GM21423 (cell line): ENCODE measurements around the gene RASSF1.
A peak's percentile ranks its signal among the peaks of the same experiment; 100 is the strongest.
"Not testable (repeated sequence)": the region's sequence is repeated elsewhere in the genome, so short reads cannot be mapped to it uniquely, and the experiment has no call there.

Source experiments
- ATAC-seq: cut with Tn5 transposase; IDR thresholded peaks from one replicate; pipeline ENCODE4 v1.9.1; 2021; ENCODE audit warnings: mild to moderate bottlenecking, moderate library complexity; ENCODE audit not compliant: unreplicated experiment

Gene RASSF1

DNA sequence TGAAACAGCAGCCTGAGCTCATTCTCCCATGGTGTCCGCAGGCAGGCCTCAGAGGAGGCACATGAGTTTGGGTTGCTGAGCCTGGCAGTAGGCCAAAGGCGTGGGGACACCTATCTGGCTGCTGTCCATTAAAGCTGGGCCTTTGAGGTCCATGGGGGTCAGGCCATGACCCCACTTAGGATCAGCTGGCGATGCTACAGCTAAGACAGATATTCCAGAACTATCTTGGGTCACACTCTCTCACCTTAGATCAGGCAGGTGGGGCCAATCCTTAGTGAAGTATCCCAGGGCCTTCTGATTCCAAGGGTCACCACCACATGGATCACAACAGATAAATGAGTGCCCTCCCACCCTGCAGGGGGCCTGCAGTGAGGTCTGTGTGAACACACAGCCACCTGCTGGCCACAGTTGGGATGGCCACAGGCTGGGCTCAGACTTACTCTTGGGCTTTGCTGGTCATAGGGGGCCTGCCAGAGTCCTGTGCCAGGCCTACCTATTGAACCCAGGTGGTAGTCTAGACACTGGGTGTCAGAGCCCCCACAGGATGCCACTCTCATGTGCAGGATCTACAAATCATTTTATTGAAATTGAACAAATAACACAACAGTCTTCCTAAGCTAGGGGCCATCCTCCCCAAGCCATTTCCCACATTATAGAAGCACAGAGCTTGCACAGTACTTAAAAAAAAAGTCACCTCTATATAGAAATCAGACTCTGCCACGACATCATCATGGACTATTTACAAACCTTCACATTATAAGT, 16.1 kb downstream of the RASSF1 start:
- no peak for ATAC-seq

DNA sequence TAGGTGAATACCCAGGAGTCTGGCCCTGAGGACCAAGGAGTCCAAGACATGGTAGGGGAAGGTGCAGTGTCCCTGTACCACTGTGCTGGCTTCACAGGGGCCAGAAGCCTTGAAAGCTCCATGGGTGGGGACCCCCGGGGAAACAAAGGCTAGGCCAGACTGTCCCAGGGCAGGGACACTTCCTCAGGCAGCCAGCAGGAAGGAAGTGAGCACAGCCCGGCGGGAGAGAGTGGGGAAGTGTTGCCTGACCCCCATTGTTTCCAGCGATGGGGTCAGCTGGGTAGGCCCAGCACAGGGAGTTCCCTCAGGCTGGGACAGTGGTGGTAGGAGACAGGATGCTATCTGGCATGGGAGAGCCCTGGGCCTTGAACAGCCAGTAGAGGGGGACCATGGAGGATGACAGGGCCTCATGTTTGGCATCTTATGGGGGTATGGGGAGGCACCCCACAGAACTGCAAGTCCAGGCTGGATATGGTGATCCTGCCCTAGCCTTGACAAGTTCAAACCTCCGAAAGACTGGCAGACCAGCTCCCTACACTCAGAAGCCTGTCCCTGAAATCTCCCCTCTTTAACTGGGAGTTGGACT, 16.9 kb downstream of the RASSF1 start:
- no peak for ATAC-seq

DNA sequence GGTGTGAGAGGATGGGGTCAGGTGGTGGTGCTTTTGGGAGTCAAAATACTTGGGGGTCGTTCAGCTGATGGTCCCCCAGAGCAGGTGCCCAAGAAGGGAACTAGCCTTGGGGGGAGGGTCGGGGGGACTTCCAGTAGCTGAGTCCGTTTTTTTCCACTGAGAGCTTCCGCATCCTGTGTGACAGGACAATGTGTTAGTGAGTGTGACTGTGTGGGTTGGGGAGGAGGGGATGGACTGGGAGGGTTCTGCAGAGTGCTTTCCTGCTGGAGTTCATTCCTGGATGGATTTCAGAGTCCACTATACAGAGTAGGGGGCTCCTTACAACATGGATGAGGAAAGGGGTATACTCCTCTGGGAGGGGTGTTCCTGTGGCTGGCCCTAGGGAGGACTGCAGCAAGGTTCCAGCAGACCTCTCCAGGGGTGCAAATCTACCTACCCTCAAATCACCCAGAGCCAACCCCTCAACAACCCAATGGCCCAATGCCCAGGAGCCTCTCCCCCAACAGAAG, 17.5 kb downstream of the RASSF1 start:
- no peak for ATAC-seq

DNA sequence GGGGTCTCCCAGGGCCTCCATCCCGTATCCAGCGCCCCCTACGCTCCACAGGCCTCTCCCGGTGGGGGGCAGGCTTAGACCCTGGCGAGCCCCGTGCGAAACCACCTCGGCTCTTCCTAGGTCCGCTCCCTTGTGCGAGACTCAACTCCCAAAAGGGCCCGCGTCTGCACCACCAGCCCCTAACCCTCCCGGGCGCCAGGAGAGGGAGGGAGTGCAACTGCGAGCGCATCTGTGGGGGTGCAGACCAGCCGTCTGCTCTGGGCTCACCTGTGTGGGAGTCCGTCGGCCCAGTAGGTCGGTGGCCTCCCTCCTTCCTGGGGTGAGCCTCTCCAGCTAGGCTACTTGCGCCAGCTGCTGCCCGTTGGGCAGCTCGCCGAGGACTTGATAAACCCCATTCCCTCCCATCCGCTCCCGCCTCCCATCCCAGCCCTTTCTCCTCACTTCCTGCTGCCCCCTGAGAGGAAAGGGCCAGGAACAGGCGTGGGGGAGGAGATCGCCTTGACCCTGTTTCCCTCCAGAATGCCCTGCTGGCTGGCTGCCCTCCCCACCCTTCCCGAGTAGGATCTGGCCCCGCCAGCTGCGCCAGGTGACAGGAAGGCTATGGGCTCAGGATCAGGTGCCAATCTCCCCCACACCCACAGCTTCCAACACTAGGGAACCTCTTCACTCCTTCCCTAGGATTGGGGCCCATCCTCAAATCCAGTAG, 18.1 kb downstream of the RASSF1 start, which contains the start of gene HYAL2:
Gene HYAL2, minus strand, starts transcription at position 360 of the 706 bp plus-strand sequence. CDS start 2,256 bp downstream, outside the sequence.
- no peak for ATAC-seq

DNA sequence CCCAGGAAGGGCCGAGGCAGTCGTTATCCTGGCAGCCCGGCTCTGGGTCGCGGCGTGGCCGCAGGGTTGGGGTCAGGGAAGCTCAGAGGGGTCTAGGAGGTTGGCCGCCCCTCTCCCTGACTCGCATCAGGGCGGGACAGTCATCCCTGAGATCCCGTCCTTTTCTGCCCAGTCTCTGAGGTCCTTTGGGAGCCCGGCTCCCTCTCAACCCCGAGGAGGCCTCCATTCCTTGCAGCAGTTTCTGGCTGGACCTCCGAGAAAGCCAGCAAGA, 18.6 kb downstream of the RASSF1 start:
- no peak for ATAC-seq

DNA sequence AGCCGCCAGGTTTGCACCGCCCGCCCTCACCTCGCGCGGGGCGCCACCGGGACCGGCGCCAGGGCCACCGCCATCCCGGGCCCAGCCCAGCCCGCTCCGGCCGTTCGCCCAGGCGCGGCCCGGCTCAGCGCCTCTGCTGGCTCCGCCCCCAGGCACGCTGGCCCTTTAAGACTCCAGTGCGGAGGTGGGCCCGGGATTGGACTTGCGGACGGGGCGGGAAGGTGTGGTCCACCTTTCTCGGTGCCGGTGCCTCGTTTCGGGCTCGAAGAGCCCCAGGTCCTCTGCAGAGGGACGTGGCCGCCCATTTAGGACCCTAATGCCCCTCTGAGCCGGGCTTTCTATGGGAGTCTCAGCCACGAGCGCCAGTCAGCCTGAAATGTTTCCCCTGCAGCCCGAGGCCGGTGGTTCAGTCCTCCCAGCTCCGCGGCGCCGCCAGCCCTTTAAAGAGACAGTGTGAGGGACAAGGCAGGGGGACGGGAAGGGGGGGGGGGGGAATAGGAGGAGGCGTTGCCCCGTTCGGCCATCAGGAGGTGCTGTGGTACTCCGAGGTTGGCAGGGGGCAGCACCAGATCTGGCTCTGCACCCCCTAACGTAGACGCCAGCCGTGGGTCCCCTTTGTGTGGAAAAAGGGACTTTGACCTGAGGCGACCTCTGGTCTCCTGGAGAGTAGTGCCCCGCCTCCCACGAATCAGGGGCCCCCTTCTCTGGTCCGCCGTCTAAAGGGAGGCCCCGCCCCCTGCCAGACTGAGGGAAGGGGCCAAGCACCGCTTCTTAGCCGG, 19.1 kb downstream of the RASSF1 start:
- ATAC-seq = peak; percentile 83

DNA sequence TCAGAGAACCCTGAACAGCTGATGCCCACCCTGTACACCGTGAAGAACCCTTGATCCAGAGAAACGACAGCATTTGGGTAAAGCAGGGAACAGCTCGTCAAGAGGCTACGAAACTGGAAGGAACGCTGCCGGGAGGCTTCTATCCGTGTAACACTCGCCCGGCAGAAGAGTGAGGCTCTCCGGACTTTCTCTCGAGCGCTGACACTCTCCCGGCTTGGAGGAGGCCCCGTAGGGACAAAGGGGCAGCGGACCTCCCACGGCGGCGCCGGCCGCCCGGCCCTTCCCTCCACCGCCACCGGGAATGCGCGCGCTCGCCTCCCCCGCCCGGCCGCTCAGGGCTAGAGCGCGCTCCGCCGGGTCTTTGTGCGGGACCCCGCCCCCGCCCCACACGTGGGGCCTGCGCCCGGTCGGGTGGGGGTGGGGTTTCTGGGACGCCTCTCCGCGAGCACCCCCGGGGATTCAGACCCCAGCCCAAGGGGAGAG, 19.7 kb downstream of the RASSF1 start:
- peak; percentile 45 for ATAC-seq

DNA sequence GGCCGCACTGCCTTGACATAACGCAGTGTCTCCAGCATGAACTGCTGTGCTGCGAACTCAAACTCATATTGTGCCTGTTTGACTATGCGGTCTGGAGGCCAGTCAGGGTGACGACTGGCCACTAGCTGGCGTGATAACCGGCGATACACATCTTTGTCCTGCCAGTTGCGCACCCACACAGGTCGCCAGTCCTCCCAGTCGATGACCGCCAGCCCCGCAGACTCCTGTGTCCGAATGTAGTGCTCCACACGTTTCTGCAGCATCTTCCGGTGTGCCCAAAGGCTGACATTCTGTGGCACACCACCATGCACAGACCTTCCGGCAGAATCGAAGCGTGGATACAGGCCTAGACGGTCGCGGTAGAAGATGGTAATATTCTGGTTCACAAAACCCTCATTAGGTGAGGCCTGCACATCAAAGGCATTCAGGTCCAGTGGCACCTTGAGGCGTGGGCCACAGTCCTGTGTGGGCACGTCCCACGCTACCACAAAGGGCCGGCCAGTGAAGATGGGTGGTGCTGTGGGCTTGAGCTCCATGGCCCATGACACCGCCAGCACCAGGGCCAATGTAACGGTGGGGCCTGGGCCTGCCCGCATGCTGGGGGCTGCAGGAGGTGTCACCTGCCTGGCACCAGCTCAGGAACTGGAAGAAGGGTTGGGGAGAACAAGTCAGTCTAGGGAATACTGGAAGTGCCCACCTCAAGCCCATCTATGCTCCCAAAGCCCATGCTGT, 20.6 kb downstream of the RASSF1 start:
- no peak for ATAC-seq

DNA sequence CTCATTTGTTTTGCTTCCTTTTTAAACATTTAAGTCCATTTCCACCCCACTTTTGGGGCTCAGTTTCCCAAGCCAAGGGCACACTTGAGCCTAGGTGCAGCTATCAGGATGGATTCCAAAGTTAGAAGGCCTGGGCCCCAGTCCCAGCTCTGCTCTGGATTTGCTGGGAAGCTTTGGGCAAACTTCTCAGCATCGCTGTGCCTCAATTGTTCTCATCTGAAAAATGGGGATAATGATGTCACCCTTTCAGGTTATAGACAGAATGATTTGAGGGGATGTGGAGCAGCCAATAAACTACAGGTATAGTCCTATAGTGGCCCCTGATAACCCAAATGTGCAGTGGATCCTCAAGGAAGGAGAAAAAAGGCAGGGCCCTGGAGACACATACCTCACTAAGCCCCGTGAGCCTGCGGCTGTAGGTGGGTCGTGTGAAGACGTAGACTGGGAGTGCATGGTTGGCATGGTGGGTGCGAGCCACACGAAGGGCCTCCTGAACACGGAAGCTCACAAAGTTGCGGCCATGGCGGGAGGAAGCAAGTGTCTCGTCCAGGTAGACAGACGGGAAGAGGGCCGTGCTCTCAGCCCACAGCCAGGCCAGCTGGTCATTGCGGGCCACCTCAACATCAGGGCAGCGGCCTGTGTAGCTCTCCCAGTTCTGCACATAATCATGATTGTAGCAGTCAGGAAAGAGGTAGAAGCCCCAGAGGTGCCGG, 21.3 kb downstream of the RASSF1 start:
- ATAC-seq = no peak

DNA sequence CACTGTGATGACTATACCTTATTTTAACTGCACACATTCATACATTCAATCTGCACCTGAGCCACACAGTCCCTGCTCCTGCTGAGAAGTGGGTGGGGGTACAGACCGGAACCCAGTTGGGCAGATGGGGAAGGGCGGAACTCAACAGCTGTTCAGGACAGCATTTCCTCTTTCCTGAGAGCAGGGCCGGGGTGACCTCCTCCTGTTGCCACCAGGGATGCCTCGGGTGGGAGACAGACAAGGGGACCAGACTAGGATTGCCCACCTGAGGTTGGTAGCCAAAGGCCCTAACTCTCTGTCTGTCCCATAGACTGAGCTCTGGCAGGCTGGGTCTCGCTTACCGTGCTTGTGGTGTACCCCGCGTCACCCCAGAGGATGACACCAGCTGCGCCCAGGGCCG, 22.0 kb downstream of the RASSF1 start:
- no peak for ATAC-seq

DNA sequence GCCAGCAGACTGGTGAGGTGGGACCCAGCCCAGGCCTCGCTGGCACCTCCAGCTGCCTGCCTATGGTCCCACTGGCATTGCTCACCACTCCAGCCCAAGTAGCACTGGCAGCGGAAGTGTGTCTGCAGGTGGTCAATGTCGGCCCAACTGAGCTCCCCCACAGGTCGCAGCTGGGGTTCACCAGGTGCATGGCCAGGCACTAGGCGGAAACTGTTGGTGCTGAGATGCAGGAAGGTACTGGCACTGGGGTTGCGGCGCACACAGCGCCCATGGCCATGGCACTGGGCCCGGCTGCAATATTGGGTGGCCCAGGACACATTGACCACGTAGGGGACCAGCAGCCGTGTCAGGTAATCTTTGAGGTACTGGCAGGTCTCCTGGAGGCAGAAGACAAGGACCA, 22.5 kb downstream of the RASSF1 start:
- ATAC-seq = no peak

DNA sequence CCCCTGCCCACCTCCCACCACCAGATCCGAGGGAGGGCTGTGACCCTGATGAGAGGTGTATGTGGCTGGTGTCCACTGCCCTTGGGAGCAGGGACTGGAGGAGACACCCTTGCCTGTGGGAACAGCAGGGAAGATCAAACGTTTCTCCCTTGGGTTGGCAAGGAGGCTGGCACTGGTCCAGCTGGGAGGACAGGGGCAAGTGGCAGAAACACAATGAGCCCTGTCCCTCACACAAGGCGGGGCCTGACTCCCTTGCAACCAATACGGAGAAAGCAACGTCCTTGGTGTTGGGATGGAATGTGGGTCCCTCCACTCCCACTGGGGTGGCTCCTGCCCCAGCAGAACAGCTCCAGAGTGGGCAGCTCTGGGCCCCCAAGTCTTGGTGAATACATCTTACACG, 23.3 kb downstream of the RASSF1 start:
- no peak for ATAC-seq

DNA sequence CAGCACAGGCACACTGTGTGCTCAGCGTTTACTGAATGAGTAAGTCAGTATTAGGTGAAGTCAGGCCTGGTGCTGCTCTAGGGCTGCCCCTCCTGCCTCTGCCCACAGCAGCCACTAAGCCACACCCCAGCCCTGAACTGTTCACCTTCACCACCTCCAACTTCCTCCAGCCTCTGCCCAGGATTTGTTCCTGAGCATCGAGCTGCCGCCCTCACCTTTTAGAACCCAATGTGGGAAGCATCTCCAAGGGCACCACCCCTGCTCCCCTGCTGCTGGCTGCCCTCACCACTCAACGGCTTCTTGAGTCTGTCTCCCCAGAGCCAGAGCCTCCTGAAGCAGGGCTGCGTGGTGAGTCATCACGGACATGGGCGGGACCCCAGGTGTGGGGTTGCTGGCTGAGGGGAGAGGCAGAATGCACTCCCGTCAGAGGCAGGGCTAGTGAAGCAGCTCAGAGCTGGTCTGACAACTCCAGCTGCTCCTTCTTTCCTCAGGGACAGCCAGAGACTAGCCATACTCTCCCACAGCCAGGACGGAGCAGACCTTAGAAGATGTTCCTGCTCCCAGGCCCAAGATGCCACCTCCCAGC, 23.9 kb downstream of the RASSF1 start:
- ATAC-seq = no peak

DNA sequence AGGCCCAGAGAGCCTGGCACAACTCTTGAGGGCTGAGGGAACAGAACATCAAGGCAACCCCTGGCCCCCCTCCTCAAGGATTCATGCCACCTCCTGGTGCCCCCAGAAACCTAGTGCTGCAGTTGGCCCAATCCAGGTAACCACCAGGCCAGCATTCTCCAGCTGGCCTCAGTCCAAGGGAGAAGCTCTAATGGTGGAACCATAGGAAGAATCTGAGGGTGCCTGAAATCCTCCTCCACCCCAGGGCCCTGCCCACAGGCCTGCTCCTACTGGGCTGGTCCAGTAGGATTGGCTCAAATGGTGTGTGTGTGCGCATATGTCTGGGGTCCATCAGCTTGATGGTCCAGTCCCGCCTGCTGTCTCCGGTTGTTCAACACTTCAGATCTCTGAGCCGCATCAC, 25.8 kb downstream of the RASSF1 start:
- ATAC-seq = no peak

DNA sequence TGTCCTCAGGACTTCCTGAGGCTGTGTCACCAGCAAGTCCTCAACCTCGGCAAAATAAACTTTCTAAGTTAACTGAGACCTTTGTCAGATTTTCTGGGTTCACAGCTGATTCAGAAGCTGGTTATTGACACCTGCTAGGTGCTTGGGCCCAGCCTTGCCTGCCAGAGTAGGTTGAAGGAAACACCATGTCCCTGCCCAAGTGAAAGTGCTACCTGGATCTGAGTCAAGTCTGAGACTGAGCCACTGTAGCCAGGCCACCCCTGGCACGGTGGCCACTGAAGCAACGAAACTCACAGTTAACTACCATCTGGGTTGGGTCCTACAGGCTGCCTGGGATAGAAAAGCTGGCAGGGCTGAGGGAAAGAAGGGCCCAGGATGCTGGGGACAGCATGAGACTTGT, 26.3 kb downstream of the RASSF1 start:
- ATAC-seq = no peak

DNA sequence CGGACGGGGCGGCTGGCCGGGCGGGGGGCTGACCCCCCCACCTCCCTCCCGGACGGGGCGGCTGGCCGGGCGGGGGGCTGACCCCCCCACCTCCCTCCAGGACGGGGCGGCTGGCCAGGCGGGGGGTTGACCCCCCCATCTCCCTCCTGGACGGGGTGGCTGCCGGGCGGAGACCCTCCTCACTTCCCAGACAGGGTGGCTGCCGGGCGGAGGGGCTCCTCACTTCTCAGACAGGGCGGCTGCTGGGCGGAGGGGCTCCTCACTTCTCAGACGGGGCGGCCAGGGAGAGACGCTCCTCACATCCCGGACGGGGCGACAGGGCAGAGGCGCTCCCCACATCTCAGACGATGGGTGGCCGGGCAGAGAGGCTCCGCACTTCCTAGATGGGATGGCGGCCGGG, 28.6 kb downstream of the RASSF1 start:
- not testable (repeated sequence) for ATAC-seq

DNA sequence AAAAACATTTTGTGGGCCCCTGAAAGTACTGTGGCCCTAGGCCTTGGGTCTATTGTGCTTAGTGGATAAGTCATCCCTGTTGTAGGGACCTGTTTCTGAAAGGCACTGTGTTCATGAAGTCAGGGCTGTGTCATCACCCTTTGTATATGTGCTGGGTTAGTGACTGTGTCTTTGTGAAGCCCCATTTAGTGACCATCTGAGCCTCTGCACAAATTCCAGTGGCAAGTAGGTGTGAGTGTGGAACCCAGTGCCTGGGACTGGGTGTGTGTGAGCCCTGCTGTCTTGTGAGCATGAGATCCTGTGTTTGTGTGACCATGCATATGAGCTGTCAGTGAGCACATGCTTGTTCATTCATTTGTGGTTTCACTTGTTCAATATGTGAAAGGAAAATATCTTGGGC, 36.0 kb downstream of the RASSF1 start:
- no peak for ATAC-seq

DNA sequence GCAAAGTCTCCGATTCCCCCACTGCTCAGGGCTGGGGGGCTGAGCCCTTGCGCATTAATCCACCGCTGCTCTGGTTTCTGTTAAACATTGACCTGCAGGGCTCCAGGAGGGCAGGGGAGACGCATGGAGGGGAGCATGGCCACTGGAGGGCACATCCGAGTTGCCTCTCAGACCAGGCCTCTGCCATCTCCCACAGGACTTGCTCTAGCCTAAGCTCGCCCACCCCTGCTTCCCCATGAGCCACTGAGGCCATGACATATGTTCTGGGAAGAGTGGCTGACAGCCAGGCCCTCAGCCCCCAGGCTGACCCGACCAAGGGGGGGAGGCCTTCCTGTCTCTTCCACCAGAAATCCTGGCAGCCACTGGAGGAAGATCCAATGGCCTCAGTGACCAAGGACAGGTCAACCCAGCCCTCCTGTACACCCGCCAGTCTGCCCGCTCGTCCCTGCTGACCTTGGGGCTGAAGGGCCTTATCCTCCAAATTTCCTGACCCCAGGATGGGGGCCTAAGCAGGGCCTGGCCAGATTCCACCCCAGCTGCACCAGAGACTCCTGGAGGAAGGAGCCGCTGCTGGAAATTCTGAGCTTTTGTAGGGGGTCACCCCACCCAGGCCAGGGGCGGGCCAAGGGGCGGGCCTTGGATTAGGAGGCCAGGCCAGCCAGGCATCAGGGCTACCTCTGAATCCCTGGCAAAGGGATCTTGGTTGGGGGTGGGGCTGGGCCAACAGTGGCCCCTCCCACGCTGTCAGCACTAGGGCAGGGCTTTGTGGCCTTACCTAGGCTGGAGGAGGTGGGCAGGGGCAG, 37.4 kb downstream of the RASSF1 start, which contains the start of gene HYAL1:
Gene HYAL1, minus strand, starts transcription at position 562 of the 803 bp plus-strand sequence. CDS start 618 bp downstream, outside the sequence.
- no peak for ATAC-seq
